Measurements from ENCODE around the gene MCM10.

- TF ChIP-seq CTCF (IDR thresholded peaks at IDR 0.05) = no peak
- no peak for TF ChIP-seq EZH2phosphoT487 (IDR thresholded peaks at IDR 0.05)
- TF ChIP-seq EZH2 (IDR thresholded peaks at IDR 0.05) = no peak
These were observed 27.2 kb downstream of the MCM10 start for GRCh38 chr10:13188593-13188992.

Measured in neural progenitor cell (in vitro differentiated cells).